ENCODE results near the gene ALOX12B. TPM values are rescaled to one million over a fixed set of nuclear protein-coding genes. Genes with fewer than 3 reads are reported as not detected.

ALOX12B gene
- total and polyA plus RNA-seq, 4 donors = not detected

DNA sequence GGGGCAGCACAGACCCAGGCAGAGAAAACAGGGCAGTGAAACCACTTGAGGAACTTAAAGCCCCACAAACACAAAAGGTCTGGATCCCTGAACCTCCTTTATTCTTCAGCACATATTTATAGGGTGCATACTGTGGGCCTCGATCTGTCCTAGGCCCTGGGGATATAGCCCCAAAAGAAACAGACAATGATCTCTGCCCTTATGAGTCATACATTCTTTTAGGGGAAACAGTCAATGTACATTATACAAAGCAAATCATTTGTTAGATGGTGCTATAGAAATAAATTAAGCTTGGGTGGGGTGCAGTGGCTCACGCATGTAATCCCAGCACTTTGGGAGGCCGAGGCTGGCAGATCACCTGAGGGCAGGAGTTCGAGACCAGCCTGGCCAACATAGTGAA is 46.4 kb upstream of the ALOX12B start:
- WGBS = 90% methylated on average over 4 of the region's 4 CpGs
- peaks cover 0 to 9% (median 0%) of the 10 kb centered on the region in 4 donors for H3K4me1 ChIP-seq (ENCODE audit: control insufficient read depth in 4 of 4, insufficient read depth in 4 of 4, low read length in 3 of 4)
- TF ChIP-seq TAF1 (conservative IDR thresholded peaks at IDR 0.05) (no peak), RXRA (IDR thresholded peaks at IDR 0.05) (no peak), HNF4G (IDR thresholded peaks at IDR 0.05) (no peak), JUND (IDR thresholded peaks at IDR 0.05) (no peak), RAD21 (IDR thresholded peaks at IDR 0.05) (no peak), YY1 (IDR thresholded peaks at IDR 0.05) (no peak), NR2F2 (IDR thresholded peaks at IDR 0.05) (no peak), SP1 (IDR thresholded peaks at IDR 0.05) (no peak), FOXA2 (IDR thresholded peaks at IDR 0.05) (no peak), EGR1 (IDR thresholded peaks at IDR 0.05; ENCODE audit: low read depth in 2 of 2) (no peak)
- TF ChIP-seq, protein P1, sequence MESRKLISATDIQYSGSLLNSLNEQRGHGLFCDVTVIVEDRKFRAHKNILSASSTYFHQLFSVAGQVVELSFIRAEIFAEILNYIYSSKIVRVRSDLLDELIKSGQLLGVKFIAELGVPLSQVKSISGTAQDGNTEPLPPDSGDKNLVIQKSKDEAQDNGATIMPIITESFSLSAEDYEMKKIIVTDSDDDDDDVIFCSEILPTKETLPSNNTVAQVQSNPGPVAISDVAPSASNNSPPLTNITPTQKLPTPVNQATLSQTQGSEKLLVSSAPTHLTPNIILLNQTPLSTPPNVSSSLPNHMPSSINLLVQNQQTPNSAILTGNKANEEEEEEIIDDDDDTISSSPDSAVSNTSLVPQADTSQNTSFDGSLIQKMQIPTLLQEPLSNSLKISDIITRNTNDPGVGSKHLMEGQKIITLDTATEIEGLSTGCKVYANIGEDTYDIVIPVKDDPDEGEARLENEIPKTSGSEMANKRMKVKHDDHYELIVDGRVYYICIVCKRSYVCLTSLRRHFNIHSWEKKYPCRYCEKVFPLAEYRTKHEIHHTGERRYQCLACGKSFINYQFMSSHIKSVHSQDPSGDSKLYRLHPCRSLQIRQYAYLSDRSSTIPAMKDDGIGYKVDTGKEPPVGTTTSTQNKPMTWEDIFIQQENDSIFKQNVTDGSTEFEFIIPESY (IDR thresholded peaks at IDR 0.05) = no peak
- TF ChIP-seq, protein P2, sequence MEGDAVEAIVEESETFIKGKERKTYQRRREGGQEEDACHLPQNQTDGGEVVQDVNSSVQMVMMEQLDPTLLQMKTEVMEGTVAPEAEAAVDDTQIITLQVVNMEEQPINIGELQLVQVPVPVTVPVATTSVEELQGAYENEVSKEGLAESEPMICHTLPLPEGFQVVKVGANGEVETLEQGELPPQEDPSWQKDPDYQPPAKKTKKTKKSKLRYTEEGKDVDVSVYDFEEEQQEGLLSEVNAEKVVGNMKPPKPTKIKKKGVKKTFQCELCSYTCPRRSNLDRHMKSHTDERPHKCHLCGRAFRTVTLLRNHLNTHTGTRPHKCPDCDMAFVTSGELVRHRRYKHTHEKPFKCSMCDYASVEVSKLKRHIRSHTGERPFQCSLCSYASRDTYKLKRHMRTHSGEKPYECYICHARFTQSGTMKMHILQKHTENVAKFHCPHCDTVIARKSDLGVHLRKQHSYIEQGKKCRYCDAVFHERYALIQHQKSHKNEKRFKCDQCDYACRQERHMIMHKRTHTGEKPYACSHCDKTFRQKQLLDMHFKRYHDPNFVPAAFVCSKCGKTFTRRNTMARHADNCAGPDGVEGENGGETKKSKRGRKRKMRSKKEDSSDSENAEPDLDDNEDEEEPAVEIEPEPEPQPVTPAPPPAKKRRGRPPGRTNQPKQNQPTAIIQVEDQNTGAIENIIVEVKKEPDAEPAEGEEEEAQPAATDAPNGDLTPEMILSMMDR (IDR thresholded peaks at IDR 0.05; ENCODE audit: low read depth, low read length, missing input control) = no peak
- TF ChIP-seq, protein P3, sequence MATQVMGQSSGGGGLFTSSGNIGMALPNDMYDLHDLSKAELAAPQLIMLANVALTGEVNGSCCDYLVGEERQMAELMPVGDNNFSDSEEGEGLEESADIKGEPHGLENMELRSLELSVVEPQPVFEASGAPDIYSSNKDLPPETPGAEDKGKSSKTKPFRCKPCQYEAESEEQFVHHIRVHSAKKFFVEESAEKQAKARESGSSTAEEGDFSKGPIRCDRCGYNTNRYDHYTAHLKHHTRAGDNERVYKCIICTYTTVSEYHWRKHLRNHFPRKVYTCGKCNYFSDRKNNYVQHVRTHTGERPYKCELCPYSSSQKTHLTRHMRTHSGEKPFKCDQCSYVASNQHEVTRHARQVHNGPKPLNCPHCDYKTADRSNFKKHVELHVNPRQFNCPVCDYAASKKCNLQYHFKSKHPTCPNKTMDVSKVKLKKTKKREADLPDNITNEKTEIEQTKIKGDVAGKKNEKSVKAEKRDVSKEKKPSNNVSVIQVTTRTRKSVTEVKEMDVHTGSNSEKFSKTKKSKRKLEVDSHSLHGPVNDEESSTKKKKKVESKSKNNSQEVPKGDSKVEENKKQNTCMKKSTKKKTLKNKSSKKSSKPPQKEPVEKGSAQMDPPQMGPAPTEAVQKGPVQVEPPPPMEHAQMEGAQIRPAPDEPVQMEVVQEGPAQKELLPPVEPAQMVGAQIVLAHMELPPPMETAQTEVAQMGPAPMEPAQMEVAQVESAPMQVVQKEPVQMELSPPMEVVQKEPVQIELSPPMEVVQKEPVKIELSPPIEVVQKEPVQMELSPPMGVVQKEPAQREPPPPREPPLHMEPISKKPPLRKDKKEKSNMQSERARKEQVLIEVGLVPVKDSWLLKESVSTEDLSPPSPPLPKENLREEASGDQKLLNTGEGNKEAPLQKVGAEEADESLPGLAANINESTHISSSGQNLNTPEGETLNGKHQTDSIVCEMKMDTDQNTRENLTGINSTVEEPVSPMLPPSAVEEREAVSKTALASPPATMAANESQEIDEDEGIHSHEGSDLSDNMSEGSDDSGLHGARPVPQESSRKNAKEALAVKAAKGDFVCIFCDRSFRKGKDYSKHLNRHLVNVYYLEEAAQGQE (IDR thresholded peaks at IDR 0.05) = no peak
- TF ChIP-seq, protein P4, sequence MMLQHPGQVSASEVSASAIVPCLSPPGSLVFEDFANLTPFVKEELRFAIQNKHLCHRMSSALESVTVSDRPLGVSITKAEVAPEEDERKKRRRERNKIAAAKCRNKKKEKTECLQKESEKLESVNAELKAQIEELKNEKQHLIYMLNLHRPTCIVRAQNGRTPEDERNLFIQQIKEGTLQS (IDR thresholded peaks at IDR 0.05) = no peak

DNA sequence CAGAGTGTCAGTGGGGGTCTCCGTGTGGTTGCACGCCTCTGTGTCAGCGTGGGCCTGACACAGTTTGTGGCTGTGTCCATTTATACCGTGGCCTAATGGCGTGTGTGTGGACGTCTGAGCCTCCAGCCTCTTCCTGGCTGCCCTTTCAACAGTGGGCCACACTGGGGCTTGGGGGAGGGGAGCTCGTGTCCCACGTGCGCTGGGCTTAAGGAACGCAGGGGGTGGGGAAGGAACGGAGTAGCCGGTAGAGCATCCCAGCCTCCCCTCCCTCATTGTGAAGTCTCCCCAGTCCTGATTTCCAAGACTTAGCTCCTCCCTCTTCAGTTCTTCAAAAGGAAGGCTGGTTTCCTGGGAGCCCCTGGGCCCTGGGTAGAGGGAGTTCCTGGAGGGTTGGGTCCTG is 45.9 kb upstream of the ALOX12B start:
- H3K4me1 ChIP-seq (ENCODE audit: control insufficient read depth in 4 of 4, insufficient read depth in 4 of 4, low read length in 3 of 4) = peaks cover 0 to 4% (median 0%) of the 10 kb centered on the region in 4 donors
- H3K27ac ChIP-seq (ENCODE audit: low read depth in 1 of 2, low read length in 2 of 2) = no peak overlapping the region
- WGBS = 77% methylated on average over 12 of the region's 12 CpGs
- no peaks in the 10 kb centered on the region for H3K9me3 ChIP-seq (ENCODE audit: control insufficient read depth in 4 of 4, low read length in 3 of 4)
- H3K4me3 ChIP-seq (ENCODE audit: low read depth in 1 of 3, low read length in 3 of 3) = no peak overlapping the region
- peaks cover 0 to 1% (median 0%) of the 10 kb centered on the region in 4 donors for H3K27me3 ChIP-seq (ENCODE audit: control insufficient read depth in 4 of 4, insufficient read depth in 4 of 4, low read length in 3 of 4)
- H3K36me3 ChIP-seq (ENCODE audit: control insufficient read depth in 4 of 4, insufficient read depth in 3 of 4, low read depth in 1 of 4, low read length in 3 of 4) = no peaks in the 10 kb centered on the region
- no peak for DNase-seq (ENCODE audit: low spot score)
- no peak overlapping the region for H3K9ac ChIP-seq (ENCODE audit: low read depth in 1 of 2, low read length in 2 of 2)
- TF ChIP-seq HNF4A (conservative IDR thresholded peaks at IDR 0.05) (no peak), GABPA (IDR thresholded peaks at IDR 0.05 in 1 of 2, conservative IDR thresholded peaks at IDR 0.05 in 1 of 2) (no peak), SP1 (IDR thresholded peaks at IDR 0.05) (no peak), JUND (IDR thresholded peaks at IDR 0.05) (no peak), FOXA2 (IDR thresholded peaks at IDR 0.05) (no peak), TAF1 (conservative IDR thresholded peaks at IDR 0.05) (no peak), HNF4G (IDR thresholded peaks at IDR 0.05) (no peak), RAD21 (IDR thresholded peaks at IDR 0.05) (no peak), RXRA (IDR thresholded peaks at IDR 0.05) (no peak), NR2F2 (IDR thresholded peaks at IDR 0.05) (no peak)
- TF ChIP-seq, protein P5, sequence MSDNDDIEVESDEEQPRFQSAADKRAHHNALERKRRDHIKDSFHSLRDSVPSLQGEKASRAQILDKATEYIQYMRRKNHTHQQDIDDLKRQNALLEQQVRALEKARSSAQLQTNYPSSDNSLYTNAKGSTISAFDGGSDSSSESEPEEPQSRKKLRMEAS (IDR thresholded peaks at IDR 0.05) = no peak
- TF ChIP-seq, protein P3 (IDR thresholded peaks at IDR 0.05) = no peak
- TF ChIP-seq, protein P2 (IDR thresholded peaks at IDR 0.05; ENCODE audit: low read depth, low read length, missing input control) = no peak
- TF ChIP-seq, protein P4 (IDR thresholded peaks at IDR 0.05) = no peak

More for the DNA sequence above, 46.4 kb upstream of the ALOX12B start:
- Histone ChIP-seq H3K9me3 (ENCODE audit: control insufficient read depth in 4 of 4, low read length in 3 of 4) (no peaks in the 10 kb centered on the region), H3K9ac (ENCODE audit: low read depth in 1 of 2, low read length in 2 of 2) (no peak overlapping the region), H3K36me3 (ENCODE audit: control insufficient read depth in 4 of 4, insufficient read depth in 3 of 4, low read depth in 1 of 4, low read length in 3 of 4) (peaks cover 0 to 1% (median under 1%) of the 10 kb centered on the region in 4 donors), H3K27ac (ENCODE audit: low read depth in 1 of 2, low read length in 2 of 2) (no peak overlapping the region), H3K27me3 (ENCODE audit: control insufficient read depth in 4 of 4, insufficient read depth in 4 of 4, low read length in 3 of 4) (no peaks in the 10 kb centered on the region), H3K4me3 (ENCODE audit: low read depth in 1 of 3, low read length in 3 of 3) (no peak overlapping the region)
- DNase-seq (ENCODE audit: low spot score) = no peak

Measured in liver (tissue), 9 donors.